IMR-90 (cell line): ENCODE measurements around the gene LYPD5. TPM values are rescaled to one million over a fixed set of nuclear protein-coding genes. Genes with fewer than 3 reads are reported as not detected.

ENCODE experiments used
- ATAC-seq: fragments of 200-7000 bp; cut with Tn5 transposase; 2 replicates; pipeline ENCODE4 v1.9.1; 2020; ENCODE audit warnings: low read depth, mild to moderate bottlenecking, moderate library complexity
- BruUV-seq: library from RNA; stranded (reverse); fragments of 400-500 nt; replicated peaks from 2 replicates; lab custom pipeline; 2021; lab: Mats Ljungman, UMichigan
- CTCF ChIA-PET: fragments of 300-600 bp; formaldehyde crosslinking; extraction: SDS; loops from one replicate; lab custom pipeline; 2021; ENCODE audit warnings: antibody characterized with exemption; lab: Yijun Ruan, JAX
- POLR2A ChIA-PET: fragments of 300-600 bp; sonication (Branson Sonifier 250); formaldehyde crosslinking; loops from one replicate; lab custom pipeline; 2022; ENCODE audit warnings: antibody characterized with exemption; ENCODE audit not compliant: unreplicated experiment; lab: Charles Lee
- DNase-seq: peaks from one replicate; pipeline ENCODE4 v3.0.0; 2013
- H2AFZ ChIP-seq: replicated peaks from 2 replicates; pipeline ENCODE3; 2013; ENCODE audit warnings: low read length, mild to moderate bottlenecking; ENCODE audit not compliant: poor library complexity
- H2AK5ac ChIP-seq: 2 replicates; pipeline ENCODE4 v1.6.1; 2013; ENCODE audit warnings: low read depth, low read length, inconsistent platforms
- H2AK9ac ChIP-seq: replicated peaks from 2 replicates; pipeline ENCODE3; 2013; ENCODE audit warnings: mild to moderate bottlenecking, low read depth, low read length, moderate library complexity; ENCODE audit not compliant: poor library complexity
- H2BK120ac ChIP-seq: 2 replicates; pipeline ENCODE4 v1.6.1; 2013; ENCODE audit warnings: low read depth, low read length, inconsistent platforms
- H2BK15ac ChIP-seq: 3 replicates; pipeline ENCODE4 v1.6.1; 2013; ENCODE audit warnings: low read depth, low read length, inconsistent platforms
- H2BK20ac ChIP-seq: 2 replicates; pipeline ENCODE4 v1.6.1; 2013; ENCODE audit warnings: low read depth, mild to moderate bottlenecking, inconsistent platforms, low read length, moderate library complexity
- H2BK5ac ChIP-seq: 2 replicates; pipeline ENCODE4 v1.6.1; 2013; ENCODE audit warnings: mild to moderate bottlenecking, low read depth, low read length, inconsistent platforms; ENCODE audit not compliant: poor library complexity, severe bottlenecking
- H3K14ac ChIP-seq: replicated peaks from 2 replicates; pipeline ENCODE4 v1.6.1; 2013; ENCODE audit warnings: low read depth, low read length, inconsistent platforms
- H3K18ac ChIP-seq: 2 replicates; pipeline ENCODE4 v1.6.1; 2013; ENCODE audit warnings: low read depth, low read length, control low read depth
- H3K23ac ChIP-seq: 2 replicates; pipeline ENCODE4 v1.6.1; 2013; ENCODE audit warnings: low read depth, low read length, inconsistent platforms
- H3K27ac ChIP-seq: 2 replicates; pipeline ENCODE4 v1.5.1; 2013; ENCODE audit warnings: mild to moderate bottlenecking, control low read depth, low read length; ENCODE audit not compliant: insufficient read depth
- H3K27me3 ChIP-seq: 2 replicates; pipeline ENCODE4 v1.6.1; 2013; ENCODE audit warnings: low read length; ENCODE audit not compliant: control insufficient read depth, insufficient read depth
- H3K36me3 ChIP-seq: 2 replicates; pipeline ENCODE4 v1.6.1; 2013; ENCODE audit warnings: low read length, mixed read lengths; ENCODE audit not compliant: control insufficient read depth, insufficient read depth
- H3K4ac ChIP-seq: 2 replicates; pipeline ENCODE4 v1.6.1; 2013; ENCODE audit warnings: low read depth, low read length, inconsistent platforms
- H3K4me1 ChIP-seq: 2 replicates; pipeline ENCODE4 v1.6.1; 2013; ENCODE audit warnings: low read length, mixed read lengths; ENCODE audit not compliant: control insufficient read depth, insufficient read depth
- H3K4me2 ChIP-seq: 2 replicates; pipeline ENCODE4 v1.6.1; 2013; ENCODE audit warnings: low read depth, mild to moderate bottlenecking, control low read depth, low read length, moderate library complexity
- H3K4me3 ChIP-seq: 2 replicates; pipeline ENCODE4 v1.5.1; 2013; ENCODE audit warnings: low read depth, mild to moderate bottlenecking, control low read depth, low read length, moderate library complexity; ENCODE audit not compliant: insufficient read depth
- H3K56ac ChIP-seq: 2 replicates; pipeline ENCODE4 v1.6.1; 2013; ENCODE audit warnings: low read length, inconsistent platforms; ENCODE audit not compliant: insufficient read depth; ENCODE audit errors: extremely low read depth
- H3K79me1 ChIP-seq, 2 experiments: 2 replicates each; pipeline ENCODE4 v1.6.1; 2013; ENCODE audit warnings: low read length in 2 of 2, inconsistent platforms in 1 of 2, low read depth in 1 of 2
- H3K9ac ChIP-seq: 2 replicates; pipeline ENCODE4 v1.6.1; 2013; ENCODE audit warnings: low read depth, low read length, control low read depth
- H3K9me1 ChIP-seq: 2 replicates; pipeline ENCODE4 v1.6.1; 2013; ENCODE audit warnings: low read length, inconsistent platforms; ENCODE audit not compliant: insufficient read depth
- H3K9me3 ChIP-seq: 2 replicates; pipeline ENCODE4 v1.6.1; 2013; ENCODE audit warnings: low read length; ENCODE audit not compliant: control insufficient read depth, insufficient read depth
- H4K20me1 ChIP-seq: 2 replicates; pipeline ENCODE4 v1.6.1; 2013; ENCODE audit warnings: low read length, inconsistent platforms; ENCODE audit not compliant: insufficient read depth
- H4K5ac ChIP-seq: 2 replicates; pipeline ENCODE4 v1.6.1; 2013; ENCODE audit warnings: mild to moderate bottlenecking, low read depth, low read length, control low read depth
- H4K8ac ChIP-seq, 2 experiments: 2 replicates each; pipeline ENCODE4 v1.6.1; 2013; ENCODE audit warnings: low read depth in 2 of 2, low read length in 2 of 2, control low read depth in 1 of 2, inconsistent platforms in 1 of 2
- H4K91ac ChIP-seq: 2 replicates; pipeline ENCODE4 v1.6.1; 2013; ENCODE audit warnings: low read depth, low read length, inconsistent platforms; ENCODE audit not compliant: insufficient read depth
- BHLHE40 ChIP-seq: fragments of 150-350 bp; IDR thresholded peaks from 2 replicates; pipeline ENCODE4 v1.6.1; 2016; ENCODE audit warnings: mild to moderate bottlenecking, low read depth, low read length
- CEBPB ChIP-seq: IDR thresholded peaks from 2 replicates; pipeline ENCODE4 v1.6.1; 2012; ENCODE audit warnings: low read depth, low read length, improper control_type of control experiment
- CHD1 ChIP-seq: IDR thresholded peaks from 2 replicates; pipeline ENCODE4 v1.6.1; 2012; ENCODE audit warnings: low read depth, low read length, improper control_type of control experiment
- CTCF ChIP-seq: conservative IDR thresholded peaks from 2 replicates; pipeline ENCODE4 v1.5.1; 2012; ENCODE audit warnings: mild to moderate bottlenecking, low read depth, low read length, improper control_type of control experiment
- FOS ChIP-seq: fragments of 150-350 bp; IDR thresholded peaks from 2 replicates; pipeline ENCODE4 v1.6.1; 2016; ENCODE audit warnings: low read depth, low read length
- MAFK ChIP-seq: IDR thresholded peaks from 2 replicates; pipeline ENCODE4 v1.6.1; 2012; ENCODE audit warnings: low read depth, low read length, improper control_type of control experiment
- MAZ ChIP-seq: IDR thresholded peaks from 2 replicates; pipeline ENCODE4 v1.6.1; 2012; ENCODE audit warnings: low read depth, mild to moderate bottlenecking, low read length, improper control_type of control experiment, moderate library complexity, borderline replicate concordance
- MXI1 ChIP-seq: IDR thresholded peaks from 2 replicates; pipeline ENCODE4 v1.6.1; 2012; ENCODE audit warnings: low read depth, mild to moderate bottlenecking, low read length, moderate library complexity, borderline replicate concordance
- NFE2L2 ChIP-seq: fragments of 150-350 bp; IDR thresholded peaks from 2 replicates; pipeline ENCODE4 v1.6.1; 2016; ENCODE audit warnings: low read depth, mild to moderate bottlenecking, low read length
- POLR2A ChIP-seq: IDR thresholded peaks from 2 replicates; pipeline ENCODE4 v1.6.1; 2012; ENCODE audit warnings: mild to moderate bottlenecking, low read depth, low read length
- RAD21 ChIP-seq: IDR thresholded peaks from 2 replicates; pipeline ENCODE4 v1.6.1; 2012; ENCODE audit warnings: low read length, improper control_type of control experiment
- RCOR1 ChIP-seq: IDR thresholded peaks from 2 replicates; pipeline ENCODE4 v1.6.1; 2012; ENCODE audit warnings: mild to moderate bottlenecking, low read length, improper control_type of control experiment; ENCODE audit not compliant: insufficient replicate concordance
- RFX5 ChIP-seq: IDR thresholded peaks from 2 replicates; pipeline ENCODE4 v1.8.0; 2012; ENCODE audit warnings: low read depth, mild to moderate bottlenecking, low read length, moderate library complexity
- SMC3 ChIP-seq: fragments of 150-350 bp; IDR thresholded peaks from 2 replicates; pipeline ENCODE4 v1.6.1; 2016; ENCODE audit warnings: low read depth, mild to moderate bottlenecking, antibody characterized with exemption, low read length, moderate library complexity
- USF2 ChIP-seq: fragments of 150-350 bp; IDR thresholded peaks from 2 replicates; pipeline ENCODE4 v1.6.1; 2017; ENCODE audit warnings: mild to moderate bottlenecking, antibody characterized with exemption, low read length, low read depth
- WGBS, 2 experiments: methylation state at CpG; one replicate each; pipeline versions ENCODE4 v1.1.5 to v1.1.7; 2013; ENCODE audit warnings: missing lambda C conversion rate in 2 of 2; ENCODE audit not compliant: insufficient read length in 1 of 2; ENCODE audit errors: extremely low coverage in 2 of 2; 5-methylcytosine and 5-hydroxymethylcytosine counted together
- dilution Hi-C: fragments of 300-500 bp; cut with HindIII; formaldehyde crosslinking; loops from one replicate; pipeline ENCODE4 v1.14.3; 2018; ENCODE audit warnings: low sequenced_read_pairs; ENCODE audit not compliant: unreplicated experiment
- in situ Hi-C: fragments of 300-500 bp; cut with MboI; formaldehyde crosslinking; loops from 3 replicates; pipeline ENCODE4 v1.14.3; 2019; ENCODE audit warnings: low sequenced_read_pairs, inconsistent platforms, mixed read lengths
- intact Hi-C: fragments of 100-400 bp; cut with micrococcal nuclease; formaldehyde crosslinking; loops from 2 replicates; pipeline ENCODE4 v1.10.0; 2022
- polyA plus RNA-seq, 3 experiments: library from polyadenylated mRNA; depleted of rRNA; stranded (reverse); fragments of >200 nt; gene quantifications; 2 replicates each; pipeline ENCODE4 v1.2.3, GENCODE V29; 2012; ENCODE audit warnings: low replicate concordance in 1 of 3
- total RNA-seq: library from RNA; depleted of rRNA; stranded (reverse); fragments of >200 nt; gene quantifications from 2 replicates; pipeline ENCODE4 v1.2.3, GENCODE V29; 2012
- TF ChIP-seq, protein P1 (sequence below): fragments of 150-350 bp; IDR thresholded peaks from 2 replicates; pipeline ENCODE4 v1.6.1; 2016; ENCODE audit warnings: low read depth, mild to moderate bottlenecking, low read length, moderate library complexity, borderline replicate concordance

Gene LYPD5
- total and polyA plus RNA-seq, 2 of the 4 experiments (the other 2 are of a cell fraction): 0.31 to 0.36 TPM

GRCh38 chr19:43786665-43787064 is 15.6 kb downstream of the LYPD5 start:
- DNase-seq: no peak
- no peak overlapping the region for H2BK15ac ChIP-seq
- H3K18ac ChIP-seq: no peak overlapping the region
- H3K9ac ChIP-seq: no peak overlapping the region
- peaks cover 3% of the 10 kb centered on the region for H3K9me1 ChIP-seq
- no peak overlapping the region for H3K4me2 ChIP-seq
- H2BK20ac ChIP-seq: no peak overlapping the region
- intact Hi-C loops: no loop called here
- no peaks in the 10 kb centered on the region for H4K20me1 ChIP-seq
- H3K9me3 ChIP-seq: no peaks in the 10 kb centered on the region
- peaks cover 3% of the 10 kb centered on the region for H3K27me3 ChIP-seq
- BruUV-seq: no TSS peak
- no peak overlapping the region for H2BK5ac ChIP-seq
- no peak overlapping the region for H2BK120ac ChIP-seq
- H4K91ac ChIP-seq: no peak overlapping the region
- dilution Hi-C loops: no loop called here
- H4K8ac ChIP-seq: no peak overlapping the region
- TF ChIP-seq RCOR1: no peak
- TF ChIP-seq BHLHE40: no peak
- no peak for TF ChIP-seq POLR2A
- TF ChIP-seq MAZ: no peak
- no peak for TF ChIP-seq SMC3
- TF ChIP-seq USF2: no peak
- TF ChIP-seq CHD1: no peak
- no peak for TF ChIP-seq MXI1
- no peak for TF ChIP-seq RAD21
- TF ChIP-seq FOS: no peak
- no peak for TF ChIP-seq NFE2L2
- TF ChIP-seq, protein P1, sequence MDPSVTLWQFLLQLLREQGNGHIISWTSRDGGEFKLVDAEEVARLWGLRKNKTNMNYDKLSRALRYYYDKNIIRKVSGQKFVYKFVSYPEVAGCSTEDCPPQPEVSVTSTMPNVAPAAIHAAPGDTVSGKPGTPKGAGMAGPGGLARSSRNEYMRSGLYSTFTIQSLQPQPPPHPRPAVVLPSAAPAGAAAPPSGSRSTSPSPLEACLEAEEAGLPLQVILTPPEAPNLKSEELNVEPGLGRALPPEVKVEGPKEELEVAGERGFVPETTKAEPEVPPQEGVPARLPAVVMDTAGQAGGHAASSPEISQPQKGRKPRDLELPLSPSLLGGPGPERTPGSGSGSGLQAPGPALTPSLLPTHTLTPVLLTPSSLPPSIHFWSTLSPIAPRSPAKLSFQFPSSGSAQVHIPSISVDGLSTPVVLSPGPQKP: no peak
- TF ChIP-seq CEBPB: no peak
- no peak for TF ChIP-seq RFX5
- no peak for TF ChIP-seq MAFK
- TF ChIP-seq CTCF: no peak
- H2AK5ac ChIP-seq: no peak overlapping the region
- no CpG with 5 or more reads among the region's 1 CpG for WGBS, 2 experiments
- CTCF ChIA-PET: no interaction called here
- H3K23ac ChIP-seq: no peak overlapping the region
- peaks cover 8% of the 10 kb centered on the region for H3K4me1 ChIP-seq
- H3K4ac ChIP-seq: no peak overlapping the region
- H4K5ac ChIP-seq: no peak overlapping the region
- H3K27ac ChIP-seq: no peak overlapping the region
- no peak overlapping the region for H3K56ac ChIP-seq
- H3K4me3 ChIP-seq: no peak overlapping the region
- in situ Hi-C loops: no loop called here
- H3K14ac ChIP-seq: no peak overlapping the region
- no peak for ATAC-seq
- no peaks in the 10 kb centered on the region for H3K36me3 ChIP-seq
- H2AK9ac ChIP-seq: no peak overlapping the region
- no peaks in the 10 kb centered on the region for H3K79me1 ChIP-seq
- POLR2A ChIA-PET: no interaction called here
- no peak overlapping the region for H2AFZ ChIP-seq
